ENCODE measurements around the gene KPNA2. TPM values are rescaled to one million over a fixed set of nuclear protein-coding genes. Genes with fewer than 3 reads are reported as not detected.
"Not testable (repeated sequence)": the region's sequence is repeated elsewhere in the genome, so short reads cannot be mapped to it uniquely, and the experiment has no call there.

KPNA2 gene
- total RNA-seq, 4 donors from 2014 or later: 7.1 to 68.9 (median 39.2) TPM

GRCh38 chr17:67993998-67994361, 41.6 kb upstream of the KPNA2 start:
- Histone ChIP-seq H3K9me3 (no peaks in the 10 kb centered on the region), H3K36me3 (no peaks in the 10 kb centered on the region), H3K4me3 (peak overlapping the region; percentile 81 to 87), H3K4me1 (peaks cover 0 to 6% of the 10 kb centered on the region in 2 donors), H3K27me3 (no peaks in the 10 kb centered on the region), H3K27ac (peak overlapping the region; percentile 98 to 99)
- TF ChIP-seq POLR2A (IDR thresholded peaks at IDR 0.05) (peak in 1 of 2 donors; percentile 16), CTCF (IDR thresholded peaks at IDR 0.05) (no peak)
- intact Hi-C loops (cut with DNase I; ENCODE audit: low total_unique reads): no loop called here
- DNase-seq: no peak

DNA sequence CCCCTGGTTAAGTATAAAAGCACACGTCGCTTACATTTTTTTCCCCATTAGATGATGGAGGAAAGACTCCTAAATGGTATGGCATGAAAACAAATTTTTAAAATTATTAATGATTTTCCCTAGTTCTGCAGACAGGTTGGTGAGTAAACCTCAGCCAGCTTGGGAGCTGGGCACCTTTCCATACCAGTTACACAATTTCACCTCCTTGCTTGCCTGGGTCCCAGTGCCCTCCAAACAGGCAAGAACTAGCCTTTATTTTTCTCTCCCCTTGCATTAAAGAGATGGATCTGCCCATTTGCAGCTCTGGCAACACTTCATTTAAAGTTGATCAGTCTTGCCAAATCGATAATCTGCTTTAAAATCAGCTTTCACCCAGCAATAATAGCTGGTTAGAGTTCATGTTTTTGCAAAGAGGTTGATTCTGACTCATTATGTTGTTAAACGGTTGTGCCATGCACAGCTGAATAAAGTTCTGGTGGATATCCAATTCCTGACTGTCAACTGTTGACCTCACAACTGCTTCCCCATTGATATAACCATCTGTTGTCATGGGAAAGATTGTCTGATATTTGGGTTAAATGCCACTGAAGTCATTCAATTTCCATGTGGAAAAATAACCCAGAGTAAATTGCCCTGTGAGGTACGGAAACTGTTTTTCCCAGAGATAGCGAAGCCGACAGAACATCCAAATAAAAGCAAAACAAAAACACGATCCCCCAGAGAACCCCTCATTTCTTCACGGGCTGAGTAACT, 40.5 kb upstream of the KPNA2 start:
- peak; percentile 30 to 34 for DNase-seq
- H3K9me3 ChIP-seq: no peaks in the 10 kb centered on the region
- H3K27ac ChIP-seq: peak overlapping the region; percentile 98 to 99
- intact Hi-C loops (cut with DNase I; ENCODE audit: low total_unique reads): no loop called here
- no peaks in the 10 kb centered on the region for H3K27me3 ChIP-seq
- no peaks in the 10 kb centered on the region for H3K36me3 ChIP-seq
- peak overlapping the region; percentile 53 to 67 for H3K4me3 ChIP-seq
- TF ChIP-seq CTCF (IDR thresholded peaks at IDR 0.05): no peak
- no peak for TF ChIP-seq POLR2A (IDR thresholded peaks at IDR 0.05)
- H3K4me1 ChIP-seq: peaks cover 0 to 6% of the 10 kb centered on the region in 2 donors

DNA sequence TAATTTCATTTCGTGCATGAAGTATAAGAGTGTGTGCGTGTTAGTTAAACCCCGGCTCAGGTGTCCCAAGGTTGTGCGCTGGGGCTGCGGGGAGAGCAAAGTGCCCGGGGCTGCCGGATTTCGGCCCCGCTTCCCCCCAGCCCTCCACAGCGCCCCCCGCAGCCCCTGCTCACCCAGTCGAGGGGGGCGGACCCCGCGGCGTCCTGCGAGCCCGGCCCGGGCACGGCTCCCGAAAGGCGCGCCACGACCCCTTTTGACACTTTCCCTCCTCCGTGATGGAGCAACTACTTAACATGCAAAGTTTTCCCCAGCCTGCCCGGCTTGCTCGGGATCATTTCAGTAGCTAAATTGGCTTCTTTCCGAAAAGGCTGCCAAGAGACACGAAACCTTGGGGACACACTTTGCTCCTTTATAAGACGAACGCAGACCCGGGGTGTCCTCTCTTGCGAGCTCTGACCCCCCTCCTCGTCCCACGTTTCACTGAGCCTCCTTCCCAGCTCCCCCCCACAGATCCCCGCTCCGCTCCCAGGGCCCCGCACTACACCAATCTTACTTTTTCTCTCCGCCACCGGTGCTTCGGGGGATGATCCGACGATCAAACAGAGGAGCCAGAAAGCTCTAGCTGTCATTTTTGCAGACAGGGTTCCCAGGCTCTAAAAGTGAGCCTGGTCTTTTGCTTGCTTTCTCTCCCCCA, 39.8 kb upstream of the KPNA2 start:
- intact Hi-C loops (cut with DNase I; ENCODE audit: low total_unique reads): no loop called here
- peak; percentile 31 to 38 for DNase-seq
- Histone ChIP-seq H3K36me3 (no peaks in the 10 kb centered on the region), H3K9me3 (no peaks in the 10 kb centered on the region), H3K27ac (peak overlapping the region; percentile 98 to 99), H3K4me3 (peak overlapping the region; percentile 53 to 67), H3K27me3 (no peaks in the 10 kb centered on the region), H3K4me1 (peaks cover 0 to 6% of the 10 kb centered on the region in 2 donors)
- no peak for TF ChIP-seq POLR2A (IDR thresholded peaks at IDR 0.05)
- TF ChIP-seq CTCF (IDR thresholded peaks at IDR 0.05): no peak

DNA sequence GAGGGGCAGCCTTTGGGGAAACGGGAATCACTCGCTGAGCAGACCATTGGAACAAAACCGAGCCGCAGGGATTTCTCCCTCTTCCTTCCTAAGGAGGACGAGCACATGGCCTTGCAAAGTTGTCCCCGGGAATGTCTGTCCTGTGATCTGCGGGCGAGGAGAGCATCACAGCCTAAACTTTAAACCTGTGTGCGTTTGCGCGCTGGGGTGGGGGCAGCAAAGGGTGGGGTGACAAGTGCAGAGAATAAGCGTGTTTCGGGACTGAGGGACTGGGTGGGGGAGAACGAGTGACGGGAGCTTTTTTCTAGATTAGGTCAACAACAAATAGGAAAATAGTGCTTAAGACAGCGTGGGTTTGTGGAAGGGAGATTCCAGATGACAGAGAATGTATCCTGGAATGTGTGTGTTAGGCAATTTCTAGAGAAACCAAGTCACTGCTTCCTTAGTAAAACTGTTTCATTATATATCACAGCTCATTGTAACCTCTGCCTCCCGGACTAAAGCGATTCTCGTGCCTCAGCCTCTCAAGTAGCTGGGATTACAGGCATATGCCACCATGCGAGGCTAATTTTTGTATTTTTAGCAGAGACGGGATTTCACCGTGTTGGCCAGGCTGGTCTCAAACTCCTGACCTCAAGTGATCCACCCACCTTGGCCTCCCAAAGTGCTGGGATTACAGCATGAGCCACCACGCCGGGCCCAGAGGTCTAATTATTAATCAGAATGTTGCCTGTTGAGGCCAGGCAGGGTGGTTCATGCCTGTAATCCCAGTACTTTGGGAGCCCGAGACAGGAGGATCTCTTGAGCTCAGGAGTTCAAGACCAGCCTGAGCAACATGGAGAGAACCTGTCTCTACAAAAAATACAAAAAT, 39.0 kb upstream of the KPNA2 start, which contains the start of gene C17orf58:
TSS of gene C17orf58 (minus strand) at position 169 of the 871 bp plus-strand sequence. CDS start 271 bp downstream, outside the sequence.
- intact Hi-C loops (cut with DNase I; ENCODE audit: low total_unique reads); H3K9me3 ChIP-seq; H3K4me1 ChIP-seq; DNase-seq; H3K27me3 ChIP-seq; H3K36me3 ChIP-seq: not testable (repeated sequence)
- Histone ChIP-seq H3K4me3 (peak within 1 kb of the TSS; percentile 53 to 67), H3K27ac (peak within 1 kb of the TSS; percentile 98 to 99)

DNA sequence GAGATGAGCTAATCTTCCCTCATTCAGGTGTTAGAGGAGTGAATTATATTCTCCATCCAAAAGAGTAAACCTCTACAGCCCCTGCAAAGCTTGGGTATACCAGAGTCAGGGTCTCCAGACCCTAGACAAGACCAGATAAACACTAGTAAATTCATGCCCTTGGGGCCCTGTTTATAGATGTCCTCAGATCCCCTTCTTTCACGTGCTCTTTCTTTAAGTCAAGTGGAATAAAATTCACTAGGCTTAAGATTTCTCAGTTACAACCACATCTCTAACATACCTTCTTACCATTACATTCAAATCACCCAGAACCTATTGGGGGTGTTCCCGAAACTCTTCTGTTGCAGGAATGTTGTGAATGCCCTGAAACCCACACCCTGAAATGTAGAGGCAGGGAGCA, 37.1 kb upstream of the KPNA2 start:
- H3K27ac ChIP-seq: no peak overlapping the region
- H3K36me3 ChIP-seq: no peaks in the 10 kb centered on the region
- H3K4me1 ChIP-seq: peaks cover 0 to 6% of the 10 kb centered on the region in 2 donors
- no peaks in the 10 kb centered on the region for H3K27me3 ChIP-seq
- TF ChIP-seq POLR2A (IDR thresholded peaks at IDR 0.05) (no peak), CTCF (IDR thresholded peaks at IDR 0.05) (no peak)
- H3K4me3 ChIP-seq: no peak overlapping the region
- no peaks in the 10 kb centered on the region for H3K9me3 ChIP-seq
- DNase-seq: no peak
- intact Hi-C loops (cut with DNase I; ENCODE audit: low total_unique reads): no loop called here

Data from uterus (tissue), 4 donors.